Cerebellar cortex (tissue), 1 donor: ENCODE measurements around the gene OLFM1.
A peak's percentile ranks its signal among the peaks of the same experiment; 100 is the strongest.

Experiments used
- DNase-seq: peaks from one replicate; pipeline ENCODE4 v3.0.0-alpha.2; 2015; ENCODE audit warnings: low spot score

OLFM1 gene

DNA sequence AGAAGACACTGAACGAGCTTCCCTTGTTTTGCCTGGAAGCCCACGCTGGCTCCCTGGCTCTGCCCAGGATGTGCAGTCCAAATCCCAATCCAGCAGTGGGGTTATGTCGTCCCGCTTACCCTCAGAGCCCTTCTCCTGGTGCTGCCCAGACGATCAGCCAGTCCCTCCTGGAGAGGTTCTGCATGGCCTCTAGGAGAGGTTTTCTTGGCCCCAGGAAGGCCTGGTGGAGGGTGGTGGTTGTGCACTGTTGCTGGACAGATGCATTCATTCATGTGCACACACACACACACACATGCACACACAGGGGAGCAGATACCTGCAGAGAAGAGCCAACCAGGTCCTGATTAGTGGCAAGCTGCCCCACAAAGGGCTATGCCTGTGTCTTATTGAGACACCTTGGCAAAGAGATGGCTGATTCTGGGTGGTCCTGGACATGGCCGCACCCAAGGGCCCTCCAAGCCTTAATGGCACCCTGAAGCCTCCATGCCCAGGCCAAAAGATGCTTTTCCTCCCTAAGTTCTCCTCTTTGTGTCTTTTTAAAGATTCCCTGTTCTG lies 10.5 kb upstream of the OLFM1 start:
- no peak for DNase-seq

DNA sequence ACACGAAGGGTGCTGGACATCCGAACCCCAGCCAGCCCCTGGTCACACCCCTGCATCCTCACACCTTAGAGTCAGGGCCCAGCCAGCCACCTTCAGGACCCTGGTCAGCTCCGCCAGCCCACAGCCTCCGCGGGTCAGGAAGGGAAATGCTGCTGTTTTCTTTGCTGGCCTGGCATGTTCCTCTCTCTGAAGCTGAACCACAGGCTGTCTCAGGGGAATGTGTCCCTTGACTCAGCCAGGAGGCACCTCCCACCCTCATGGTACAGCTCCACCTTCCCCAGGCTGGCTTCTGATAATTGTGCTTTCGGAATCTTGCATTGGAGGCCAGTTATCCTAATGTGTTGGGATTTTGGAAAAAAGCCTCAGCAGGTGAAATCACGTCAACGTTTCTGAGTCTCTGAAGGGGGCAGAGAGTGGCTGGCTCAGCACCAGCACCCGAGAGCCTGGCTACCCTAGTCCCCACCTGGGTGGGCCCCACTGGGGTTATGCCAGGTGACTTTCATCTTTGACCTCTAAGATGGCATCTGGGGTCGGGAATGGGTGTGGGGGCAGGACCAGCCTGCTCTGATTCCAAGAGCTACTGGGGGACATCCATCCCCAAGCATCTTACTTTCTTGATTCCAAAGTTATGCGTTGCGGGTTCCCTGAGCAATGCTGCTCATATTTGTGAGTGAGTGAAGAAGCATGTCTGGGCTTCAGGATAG lies 9.8 kb upstream of the OLFM1 start:
- no peak for DNase-seq

DNA sequence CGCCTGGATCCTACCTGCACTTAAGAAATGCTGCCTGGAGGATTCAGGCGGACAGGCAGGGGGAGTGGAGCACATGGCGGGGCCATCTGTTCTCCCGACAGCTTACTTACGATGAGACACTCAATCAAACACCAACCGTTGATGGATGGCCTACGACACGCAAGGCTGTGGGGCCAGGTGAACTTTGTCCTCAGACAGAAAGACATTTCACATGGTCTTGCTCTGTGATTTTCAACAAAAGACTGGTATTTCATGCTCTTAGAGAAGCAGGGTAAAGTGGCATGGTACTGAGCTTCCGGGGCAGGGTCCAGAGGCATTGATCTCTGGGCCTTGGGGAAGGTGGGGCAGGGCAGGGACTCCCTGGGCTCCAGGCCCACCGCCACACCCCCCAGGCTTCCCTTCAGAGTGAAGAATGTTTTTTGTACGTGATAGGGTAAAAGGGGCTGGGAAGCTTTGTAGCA lies 9.1 kb upstream of the OLFM1 start:
- no peak for DNase-seq

DNA sequence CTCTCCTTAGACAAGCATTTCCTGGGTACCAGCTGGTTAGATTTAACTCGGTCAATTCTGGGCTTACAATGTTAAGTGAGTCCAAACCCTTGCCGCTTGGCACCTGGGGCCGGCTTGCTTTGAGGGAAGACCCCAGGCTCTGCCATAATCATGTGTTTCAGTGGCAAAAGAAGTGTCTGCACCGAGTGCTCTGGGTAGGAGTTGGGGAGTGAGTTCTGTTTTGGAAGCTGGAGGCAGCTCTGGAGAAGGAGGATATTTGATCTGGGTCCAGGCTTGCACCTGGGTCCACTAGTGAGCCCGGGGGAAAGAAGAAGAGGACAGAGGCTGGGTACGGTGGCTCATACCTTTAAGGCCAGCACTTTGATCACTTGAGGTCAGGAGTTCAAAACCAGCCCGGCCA lies 8.4 kb upstream of the OLFM1 start:
- DNase-seq: no peak

DNA sequence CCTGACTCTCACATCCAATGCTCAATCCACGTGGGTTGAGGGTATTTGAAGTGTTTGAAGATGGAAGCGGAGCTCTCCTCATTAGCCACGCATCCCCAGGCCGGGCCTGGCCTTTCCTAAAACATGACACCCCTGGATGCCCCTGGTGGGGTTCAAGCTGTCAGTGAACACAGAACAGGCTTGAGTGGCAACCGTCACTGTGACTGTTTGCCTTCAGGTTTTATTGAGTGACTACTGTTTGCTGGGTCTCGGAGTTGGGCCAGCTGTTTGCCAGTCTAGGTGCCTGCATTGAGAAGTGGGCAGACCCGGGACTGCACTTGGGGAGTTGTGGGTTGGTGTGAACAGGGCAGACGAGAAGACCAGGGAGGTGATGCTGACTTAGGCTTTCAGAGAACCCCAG lies 7.8 kb upstream of the OLFM1 start:
- no peak for DNase-seq

DNA sequence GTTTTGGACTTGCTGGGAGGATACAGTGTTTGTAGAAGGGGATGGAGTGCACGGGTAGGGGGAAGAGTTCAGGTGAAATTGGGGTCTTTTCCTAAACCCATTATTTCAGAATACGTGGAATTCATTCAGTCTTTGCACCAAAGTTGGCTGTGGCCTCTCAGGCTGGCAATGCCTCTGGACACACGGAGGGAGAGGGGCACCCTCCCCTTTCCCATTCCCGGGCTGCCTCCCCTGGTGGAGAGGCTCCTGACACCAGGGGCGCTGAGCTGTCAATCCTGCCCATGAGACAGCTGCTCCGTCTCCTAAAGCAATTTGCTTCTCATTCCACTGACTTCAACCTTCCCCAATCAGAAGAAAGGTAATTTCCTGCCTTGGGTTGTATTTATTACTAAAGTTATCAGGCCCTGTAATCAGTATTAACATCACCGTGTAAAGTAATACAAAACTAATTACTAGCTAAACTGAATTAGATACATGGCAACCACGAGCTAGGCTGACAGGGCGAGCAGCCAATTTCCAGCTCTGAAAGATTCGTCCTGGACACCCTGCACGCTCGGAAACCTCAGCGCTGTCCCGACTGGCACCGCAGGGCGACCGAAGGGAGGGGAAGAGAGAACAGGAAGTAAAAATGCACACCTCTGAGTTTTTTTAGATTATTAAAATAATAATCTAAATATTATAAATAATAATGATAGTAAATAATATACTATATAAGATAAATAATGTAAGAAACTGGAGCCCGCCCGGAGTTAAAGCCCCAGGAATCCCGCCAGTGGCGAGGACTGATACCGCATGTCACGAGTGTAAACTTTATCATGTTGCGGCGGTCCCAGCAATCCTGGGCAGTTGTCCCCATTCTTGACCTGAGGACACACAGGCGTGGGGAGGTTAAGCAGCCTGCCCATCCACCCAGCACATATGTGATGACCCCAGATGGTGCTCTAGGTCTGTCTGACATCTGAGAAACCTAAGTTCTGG lies 6.9 kb upstream of the OLFM1 start:
- no peak for DNase-seq

DNA sequence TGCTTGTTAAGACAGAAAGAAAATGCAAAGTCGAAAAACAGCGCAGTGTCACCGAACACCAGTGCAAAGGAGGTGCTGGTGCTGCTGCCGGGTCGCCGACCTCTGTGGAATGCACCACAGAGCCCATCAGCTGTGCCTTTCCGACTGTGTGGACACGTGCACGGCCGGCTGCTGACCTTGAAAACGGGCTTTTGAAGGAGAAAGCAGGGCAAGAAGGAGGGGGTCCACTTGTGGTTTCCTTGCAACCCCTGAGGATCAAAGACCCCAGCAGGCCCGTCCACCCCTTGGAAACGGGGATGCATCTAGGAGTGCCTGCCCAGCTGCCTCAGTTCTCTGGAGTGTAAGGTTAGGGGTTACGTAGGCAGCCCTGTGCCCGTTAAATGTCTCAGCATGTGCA lies 6.2 kb upstream of the OLFM1 start:
- no peak for DNase-seq

DNA sequence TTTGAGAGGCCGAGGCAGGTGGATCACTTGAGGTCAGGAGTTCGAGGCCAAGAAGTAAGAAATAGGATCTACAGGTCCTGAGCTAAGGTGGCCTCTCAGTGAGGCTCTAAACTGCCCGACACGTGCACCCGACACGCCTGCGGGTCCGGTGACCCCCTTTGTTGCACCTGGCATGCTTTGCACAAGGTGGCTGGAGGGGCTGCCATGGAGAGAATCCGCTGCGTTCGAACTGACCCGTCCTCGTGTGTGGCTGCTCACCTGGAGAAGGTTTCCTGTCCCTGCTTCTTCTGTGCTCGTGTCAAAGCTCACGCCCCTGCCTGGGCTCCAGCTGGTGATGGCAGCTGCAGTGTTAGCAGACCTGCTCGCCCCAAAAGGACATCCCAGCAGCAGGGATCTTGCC lies 5.7 kb upstream of the OLFM1 start:
- no peak for DNase-seq

DNA sequence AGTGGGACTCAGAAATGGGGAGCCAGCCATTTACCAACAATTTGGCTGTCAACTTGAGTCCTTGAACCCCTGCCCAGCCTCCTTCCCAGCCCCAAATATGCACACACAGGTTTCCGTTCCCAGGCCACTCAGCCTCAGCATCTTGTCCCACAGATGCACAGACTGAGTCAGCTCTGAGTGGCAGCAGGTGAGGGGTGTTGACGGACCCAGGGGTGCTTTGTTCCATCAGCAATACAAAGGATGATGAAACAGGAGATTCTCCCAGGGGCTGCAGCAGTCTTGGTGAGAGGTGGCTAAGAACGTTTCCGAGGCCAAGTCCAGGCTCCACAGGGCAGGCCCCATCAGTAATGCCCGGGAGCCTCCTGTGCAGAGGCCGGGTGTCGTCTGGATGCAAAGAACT lies 4.9 kb upstream of the OLFM1 start:
- no peak for DNase-seq

DNA sequence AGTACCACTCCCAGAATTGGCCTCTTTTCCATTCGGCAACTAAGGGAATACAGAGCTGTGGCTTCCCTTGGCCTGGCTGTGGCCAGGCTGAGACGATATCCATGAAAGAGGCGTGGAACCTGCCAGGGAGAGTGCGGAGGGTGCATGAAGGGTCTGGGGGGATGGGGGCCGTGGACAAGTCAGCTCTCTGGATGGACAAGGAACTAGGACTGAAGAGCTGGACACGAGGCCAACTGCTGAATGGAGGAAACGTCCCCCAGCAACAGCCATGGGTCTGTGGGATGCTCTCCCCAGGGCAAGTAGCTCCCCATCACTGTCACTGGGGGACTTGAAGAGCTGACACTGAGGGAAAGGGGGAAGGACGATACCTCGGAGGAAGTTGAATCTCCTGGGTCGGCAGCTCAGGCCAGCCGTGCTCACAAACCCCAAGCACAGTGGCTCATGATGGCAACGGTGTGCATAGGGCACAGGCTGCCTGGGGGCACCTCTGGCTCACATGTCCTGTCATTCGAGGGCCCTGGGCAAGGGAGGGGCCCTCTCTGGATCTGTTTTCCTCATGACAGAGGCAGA lies 4.1 kb upstream of the OLFM1 start:
- no peak for DNase-seq

DNA sequence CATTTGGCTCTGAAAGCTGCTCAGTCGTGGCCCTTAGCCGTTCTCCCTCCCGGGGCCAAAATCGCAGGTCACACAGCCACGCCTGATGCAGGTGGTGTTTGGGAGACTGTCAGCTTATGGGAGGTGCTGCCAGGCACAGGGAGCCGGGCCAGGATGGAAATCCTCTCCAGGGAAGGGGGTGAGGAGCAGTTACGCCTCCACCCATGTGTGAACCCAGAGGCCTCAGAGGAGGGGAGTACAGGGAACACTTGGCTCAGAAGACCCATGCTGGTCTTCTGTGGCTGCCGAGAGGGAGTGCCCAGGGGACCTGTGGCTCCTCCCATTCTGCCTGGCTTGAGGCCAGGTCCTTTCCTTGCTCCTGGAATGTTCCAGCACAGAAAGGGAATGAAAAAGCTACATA lies 3.6 kb upstream of the OLFM1 start:
- no peak for DNase-seq

DNA sequence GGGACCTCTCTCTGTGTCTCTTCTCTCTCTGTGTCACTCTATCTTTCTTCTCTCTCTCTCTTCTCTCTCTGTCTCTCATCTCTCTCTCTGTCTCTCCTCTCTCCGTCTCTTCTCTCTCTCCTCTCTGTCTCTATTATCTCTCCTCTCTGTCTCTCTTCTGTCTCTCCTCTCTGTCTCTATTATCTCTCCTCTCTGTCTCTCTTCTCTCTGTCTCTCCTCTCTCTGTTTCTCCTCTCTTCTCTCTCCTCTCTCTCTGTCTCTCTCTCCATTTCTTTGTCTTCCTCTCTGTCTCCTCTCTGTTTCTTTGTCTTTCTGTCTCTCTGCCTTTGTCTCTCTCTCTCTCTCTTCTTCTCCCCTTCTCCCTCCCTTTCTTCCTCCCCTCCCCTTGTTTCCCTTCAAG lies 3.2 kb upstream of the OLFM1 start:
- no peak for DNase-seq

DNA sequence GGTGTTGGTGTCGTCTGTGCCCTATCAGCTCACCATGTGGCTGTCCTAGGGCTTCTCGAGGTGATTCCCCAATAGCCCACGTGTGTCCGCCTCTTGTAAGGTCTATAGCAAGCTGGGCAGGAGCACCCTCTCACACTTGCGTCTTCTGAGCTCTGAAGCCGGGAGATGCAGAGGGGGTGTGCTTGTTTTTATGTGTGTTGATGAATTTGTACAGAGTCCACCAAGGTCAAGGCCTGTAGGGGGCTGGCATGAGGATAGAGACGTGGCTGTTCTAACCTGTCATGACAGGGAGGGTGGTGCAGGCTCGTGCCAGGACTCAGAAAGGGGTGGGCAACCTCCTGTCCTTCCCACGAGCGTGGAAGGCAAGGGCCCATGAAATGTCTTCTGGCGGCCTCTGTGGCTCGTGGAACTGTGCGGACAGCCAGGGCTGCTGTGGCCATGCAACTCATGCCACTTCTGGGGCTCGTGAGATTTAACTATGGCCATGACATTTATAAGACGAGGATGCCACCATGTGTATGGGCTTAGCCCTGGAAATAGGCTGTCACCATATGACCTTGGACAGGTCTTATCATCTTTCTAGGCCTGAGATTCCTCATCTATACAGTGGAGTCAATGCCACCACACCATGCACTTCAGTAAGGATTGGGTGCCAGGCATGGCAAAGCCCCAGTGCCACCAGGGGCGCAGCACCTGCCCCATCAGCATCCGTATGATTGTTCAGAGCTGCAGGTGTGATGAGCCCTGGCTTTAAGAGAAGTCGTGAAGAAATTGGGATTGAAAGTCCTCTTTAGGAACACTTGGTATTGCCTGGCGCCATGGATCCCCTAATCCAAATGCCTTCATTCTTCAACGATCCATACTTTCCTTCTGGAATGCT lies 2.3 kb upstream of the OLFM1 start:
- no peak for DNase-seq

DNA sequence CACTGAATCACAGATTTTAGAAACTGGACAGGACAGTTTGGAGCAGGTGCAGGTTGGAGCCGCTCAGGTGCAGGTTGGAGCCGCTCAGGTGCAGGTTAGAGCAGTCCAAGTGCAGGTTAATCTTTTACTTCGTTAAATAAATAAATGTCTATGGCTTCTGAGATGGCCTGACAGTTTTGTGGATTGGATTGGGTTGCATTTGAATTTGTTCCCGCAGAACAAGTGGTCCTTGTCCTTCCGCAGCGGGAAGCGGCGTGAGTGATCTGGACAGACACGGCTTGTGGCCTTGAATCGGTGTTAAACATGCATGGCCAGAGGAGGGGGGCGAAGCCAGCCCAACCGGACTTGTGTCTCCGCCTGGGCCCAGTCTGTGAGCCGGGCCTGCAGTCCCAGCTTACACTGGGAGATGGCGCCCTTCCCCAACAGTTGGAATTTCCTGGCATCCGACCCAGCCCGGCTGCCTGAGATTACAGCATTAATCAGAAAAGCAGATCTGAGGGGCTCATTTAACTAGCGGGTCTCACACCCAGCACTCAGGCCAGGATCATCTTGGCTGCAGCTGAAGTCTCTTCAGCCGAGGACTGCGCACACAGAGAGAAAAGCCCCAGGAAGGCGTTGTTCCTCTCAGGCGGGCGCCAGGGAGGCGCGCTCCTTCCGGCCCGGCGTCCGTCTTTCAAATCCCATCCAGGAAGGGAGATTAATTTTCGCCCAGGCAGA lies 1.5 kb upstream of the OLFM1 start:
- DNase-seq: peak; percentile 84

DNA sequence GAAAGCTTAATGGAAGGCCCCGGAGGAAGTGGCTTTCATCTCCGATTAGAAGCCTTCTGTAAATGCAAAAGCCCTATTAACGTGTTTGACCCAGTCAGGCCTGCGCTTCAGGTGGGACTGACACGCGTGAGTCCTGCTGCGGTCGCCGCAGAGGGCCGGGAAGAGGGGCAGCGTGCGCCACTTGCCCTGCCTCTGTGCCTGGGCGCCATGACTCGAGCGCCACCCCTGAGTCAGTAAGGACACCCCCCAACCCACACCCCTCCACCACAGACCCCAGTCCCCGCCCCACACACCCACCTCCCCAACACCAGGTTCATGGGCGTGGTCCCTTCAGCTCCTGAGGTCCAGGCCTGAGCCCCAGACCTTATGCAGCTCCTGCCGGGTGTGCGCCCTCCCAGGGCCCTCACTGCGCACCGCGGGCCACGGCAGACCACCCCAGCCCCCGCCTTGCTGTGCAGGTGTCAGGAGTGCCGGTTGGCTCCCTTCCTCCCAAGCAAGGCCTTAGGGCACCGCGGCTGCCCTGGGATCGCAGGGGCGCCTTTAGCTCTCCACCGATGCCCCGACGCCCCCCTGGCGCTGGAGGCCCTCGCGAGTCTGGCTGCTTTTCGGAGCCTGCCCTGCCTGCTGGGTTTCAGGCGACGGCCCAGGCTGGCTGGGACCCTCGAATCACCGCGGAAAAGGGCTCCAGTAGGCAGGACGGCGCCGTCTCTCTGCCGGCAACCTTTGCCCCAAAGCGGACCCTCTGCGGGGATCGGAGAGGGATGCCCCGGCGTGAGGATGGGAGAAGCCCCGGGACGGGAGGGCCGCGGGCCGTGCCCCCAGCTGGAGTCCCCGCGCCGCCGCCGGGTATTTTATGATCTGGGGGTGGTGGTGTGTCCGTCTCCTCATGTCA lies 625 bp upstream of the OLFM1 start:
- no peak for DNase-seq

DNA sequence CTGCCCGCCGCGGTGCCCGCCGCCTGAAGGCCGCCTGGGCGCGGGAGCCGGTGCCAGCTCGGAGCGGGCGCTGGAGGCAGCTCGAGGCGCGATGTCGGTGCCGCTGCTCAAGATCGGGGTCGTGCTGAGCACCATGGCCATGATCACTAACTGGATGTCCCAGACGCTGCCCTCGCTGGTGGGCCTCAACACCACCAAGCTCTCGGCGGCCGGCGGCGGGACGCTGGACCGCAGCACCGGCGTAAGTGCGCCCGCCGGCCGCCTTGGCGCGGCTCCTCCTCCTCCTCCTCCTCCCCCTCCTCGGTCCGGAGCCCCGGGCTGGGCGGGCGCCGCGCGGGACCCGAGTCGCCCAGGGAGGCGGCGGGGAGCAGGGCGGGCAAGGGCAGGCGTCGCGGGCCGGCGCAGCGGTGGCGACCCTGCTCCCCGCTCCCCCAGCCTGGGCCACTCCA lies 455 bp downstream of the OLFM1 start:
- no peak for DNase-seq

DNA sequence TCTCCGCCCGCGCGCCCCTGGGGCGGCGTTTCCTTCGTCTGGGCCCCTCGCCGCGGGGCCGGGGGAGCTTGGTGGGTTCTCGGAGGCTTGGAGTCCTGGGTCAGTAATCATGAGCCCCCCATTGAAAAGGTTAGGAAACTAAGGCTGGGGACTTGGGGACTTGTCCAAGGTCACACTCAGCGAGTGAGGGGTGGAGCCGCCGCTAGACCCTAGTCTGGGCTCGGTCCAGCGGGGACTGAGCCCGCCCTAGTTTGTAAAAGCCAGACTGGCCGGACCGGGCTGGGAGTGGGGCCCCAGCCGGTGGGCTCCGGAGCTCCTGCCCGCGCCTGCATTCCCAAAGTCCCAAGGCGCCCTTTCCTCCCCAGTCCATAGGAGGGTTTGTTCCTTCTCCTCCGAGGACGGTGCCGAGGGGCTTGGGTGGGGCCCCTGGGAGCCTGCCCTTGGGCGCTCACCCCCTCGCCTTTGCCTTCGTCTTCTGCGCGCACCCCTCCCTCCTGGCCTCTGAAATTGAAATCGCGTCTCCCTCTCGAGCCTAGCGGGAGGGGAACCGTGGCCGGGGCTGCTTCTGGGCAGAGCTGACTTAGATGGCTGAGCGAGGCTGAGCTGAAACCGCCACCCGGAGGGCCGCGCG lies 995 bp downstream of the OLFM1 start:
- DNase-seq: no peak

DNA sequence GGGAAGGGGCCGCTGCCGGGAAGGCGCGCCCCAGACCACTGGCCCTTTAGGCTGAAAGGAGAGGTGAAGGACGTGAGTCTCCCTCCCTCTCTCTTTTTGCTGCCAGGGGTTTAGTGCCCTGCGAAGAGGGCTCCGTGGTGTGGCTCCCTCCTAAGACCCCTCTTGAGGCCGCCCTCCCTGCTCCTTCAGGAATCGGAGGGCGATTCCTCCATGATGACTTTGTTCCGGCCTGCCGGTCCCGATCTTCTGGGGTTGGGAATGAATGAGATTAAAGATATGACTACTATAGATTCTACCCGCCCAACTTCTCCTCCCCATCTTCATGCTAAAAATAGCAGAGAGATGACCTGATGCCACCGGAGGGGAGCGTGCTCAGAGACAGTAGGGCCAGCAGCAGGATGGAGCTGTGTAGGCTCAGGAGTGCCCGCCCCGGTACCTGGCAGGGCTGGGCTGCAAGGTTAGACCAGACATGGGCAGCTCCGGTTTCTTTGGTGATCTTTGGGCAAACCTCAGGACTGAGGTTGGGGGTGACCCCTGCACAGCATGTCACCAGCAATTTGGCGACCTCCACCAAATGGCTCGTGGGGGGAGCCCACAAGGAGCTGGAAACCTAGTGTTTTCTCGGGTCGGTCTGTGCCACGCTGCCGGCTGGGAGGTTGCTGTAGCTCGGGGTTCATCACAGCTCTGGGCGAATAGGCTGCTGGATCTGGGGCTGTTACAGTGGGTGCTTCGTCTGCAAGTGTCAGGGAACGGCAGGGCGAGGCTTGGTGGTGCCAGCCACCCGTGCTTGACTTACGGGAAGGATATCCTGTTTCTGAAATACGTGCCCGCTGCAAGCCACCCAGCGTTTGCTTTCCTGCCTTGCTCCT lies 1.7 kb downstream of the OLFM1 start:
- DNase-seq: peak; percentile 76
